ENCODE data around the gene CPXM2. TPM values are rescaled to one million over a fixed set of nuclear protein-coding genes. Genes with fewer than 3 reads are reported as not detected.

The CPXM2 gene
- total and polyA plus RNA-seq, 9 of the 15 experiments (the other 6 are each of a cell fraction or from before 2014, with no cell fraction given): not detected

DNA sequence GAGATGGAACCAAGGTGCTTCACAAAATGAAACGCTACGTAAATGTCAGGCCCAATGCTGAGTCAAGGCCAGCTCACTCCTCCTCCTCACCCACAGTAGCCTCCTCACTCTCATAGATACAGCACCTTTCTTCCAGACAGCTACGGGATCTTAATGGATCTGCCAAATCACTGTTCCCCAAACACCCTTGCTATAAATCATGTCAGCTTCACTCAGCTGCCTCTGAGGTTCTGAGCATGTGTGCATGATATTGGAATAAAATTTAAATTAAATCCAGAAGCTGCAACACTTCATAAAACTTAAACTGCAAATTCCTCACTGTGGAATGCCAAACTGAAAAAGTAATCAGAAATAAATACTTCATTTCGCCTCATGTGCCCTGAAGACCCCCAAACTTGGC is 14.7 kb upstream of the CPXM2 start:
- intact Hi-C loops (cut with micrococcal nuclease) (no loop called here), in situ Hi-C loops (cut with MboI) (no loop called here)
- TF ChIP-seq, protein P1, sequence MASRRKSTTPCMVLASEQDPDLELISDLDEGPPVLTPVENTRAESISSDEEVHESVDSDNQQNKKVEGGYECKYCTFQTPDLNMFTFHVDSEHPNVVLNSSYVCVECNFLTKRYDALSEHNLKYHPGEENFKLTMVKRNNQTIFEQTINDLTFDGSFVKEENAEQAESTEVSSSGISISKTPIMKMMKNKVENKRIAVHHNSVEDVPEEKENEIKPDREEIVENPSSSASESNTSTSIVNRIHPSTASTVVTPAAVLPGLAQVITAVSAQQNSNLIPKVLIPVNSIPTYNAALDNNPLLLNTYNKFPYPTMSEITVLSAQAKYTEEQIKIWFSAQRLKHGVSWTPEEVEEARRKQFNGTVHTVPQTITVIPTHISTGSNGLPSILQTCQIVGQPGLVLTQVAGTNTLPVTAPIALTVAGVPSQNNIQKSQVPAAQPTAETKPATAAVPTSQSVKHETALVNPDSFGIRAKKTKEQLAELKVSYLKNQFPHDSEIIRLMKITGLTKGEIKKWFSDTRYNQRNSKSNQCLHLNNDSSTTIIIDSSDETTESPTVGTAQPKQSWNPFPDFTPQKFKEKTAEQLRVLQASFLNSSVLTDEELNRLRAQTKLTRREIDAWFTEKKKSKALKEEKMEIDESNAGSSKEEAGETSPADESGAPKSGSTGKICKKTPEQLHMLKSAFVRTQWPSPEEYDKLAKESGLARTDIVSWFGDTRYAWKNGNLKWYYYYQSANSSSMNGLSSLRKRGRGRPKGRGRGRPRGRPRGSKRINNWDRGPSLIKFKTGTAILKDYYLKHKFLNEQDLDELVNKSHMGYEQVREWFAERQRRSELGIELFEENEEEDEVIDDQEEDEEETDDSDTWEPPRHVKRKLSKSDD (conservative IDR thresholded peaks at IDR 0.05; ENCODE audit: low read length): no peak
- TF ChIP-seq NR4A1 (CRISPR knock-in tag; IDR thresholded peaks at IDR 0.05) (no peak), NR4A1 (tag; IDR thresholded peaks at IDR 0.05) (no peak), TAF15 (IDR thresholded peaks at IDR 0.05; ENCODE audit: low read depth, low read length) (no peak), STAG1 (CRISPR knock-in tag; IDR thresholded peaks at IDR 0.05; ENCODE audit: borderline replicate concordance) (no peak), C11orf30 (IDR thresholded peaks at IDR 0.05; ENCODE audit: low read depth) (no peak), RBM15 (IDR thresholded peaks at IDR 0.05; ENCODE audit: insufficient read depth, low read length) (no peak), U2AF2 (optimal IDR thresholded peaks at IDR 0.05; ENCODE audit: low read depth, low read length) (no peak)
- TF ChIP-seq, protein P2, sequence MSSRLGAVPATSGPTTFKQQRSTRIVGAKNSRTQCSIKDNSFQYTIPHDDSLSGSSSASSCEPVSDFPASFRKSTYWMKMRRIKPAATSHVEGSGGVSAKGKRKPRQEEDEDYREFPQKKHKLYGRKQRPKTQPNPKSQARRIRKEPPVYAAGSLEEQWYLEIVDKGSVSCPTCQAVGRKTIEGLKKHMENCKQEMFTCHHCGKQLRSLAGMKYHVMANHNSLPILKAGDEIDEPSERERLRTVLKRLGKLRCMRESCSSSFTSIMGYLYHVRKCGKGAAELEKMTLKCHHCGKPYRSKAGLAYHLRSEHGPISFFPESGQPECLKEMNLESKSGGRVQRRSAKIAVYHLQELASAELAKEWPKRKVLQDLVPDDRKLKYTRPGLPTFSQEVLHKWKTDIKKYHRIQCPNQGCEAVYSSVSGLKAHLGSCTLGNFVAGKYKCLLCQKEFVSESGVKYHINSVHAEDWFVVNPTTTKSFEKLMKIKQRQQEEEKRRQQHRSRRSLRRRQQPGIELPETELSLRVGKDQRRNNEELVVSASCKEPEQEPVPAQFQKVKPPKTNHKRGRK (tag; IDR thresholded peaks at IDR 0.05): no peak
- ChIA-PET CTCF (ENCODE audit: low intra/inter-chr PET ratio) (no interaction called here), POLR2A (no interaction called here)
- Histone ChIP-seq H3K36me3 (ENCODE audit: control insufficient read depth, insufficient read depth, low read length) (no peaks in the 10 kb centered on the region), H3K27ac (ENCODE audit: extremely low read depth, low read depth, low read length) (no peak overlapping the region), H3K4me3 (no peak overlapping the region), H3K4me1 (replicated peaks in 1 of 2; ENCODE audit: control insufficient read depth in 2 of 2, insufficient read depth in 2 of 2, low read length in 2 of 2) (no peaks in the 10 kb centered on the region), H3K9ac (ENCODE audit: insufficient read depth in 1 of 2, low read depth in 2 of 2, low read length in 2 of 2) (no peak overlapping the region), H2AFZ (ENCODE audit: low read depth, low read length) (no peak overlapping the region), H3K9me1 (ENCODE audit: control insufficient read depth, insufficient read depth, low read length) (no peaks in the 10 kb centered on the region), H3K9me3 (replicated peaks; ENCODE audit: control insufficient read depth, insufficient read depth, low read depth, low read length) (no peaks in the 10 kb centered on the region), H4K20me1 (replicated peaks; ENCODE audit: control insufficient read depth, insufficient read depth, low read length) (no peaks in the 10 kb centered on the region), H3K79me2 (ENCODE audit: control insufficient read depth, insufficient read depth, low read length) (no peaks in the 10 kb centered on the region), H3K4me2 (ENCODE audit: insufficient read depth, low read length) (no peak overlapping the region), H3K27me3 (ENCODE audit: control insufficient read depth in 2 of 2, insufficient read depth in 2 of 2, low read length in 2 of 2) (no peaks in the 10 kb centered on the region)
- FAIRE-seq (no peak), ATAC-seq (no peak), DNase-seq (ENCODE audit: extremely low read depth in 1 of 4, low spot score in 3 of 4) (no peak)
- WGBS (ENCODE audit: insufficient coverage, low coverage, missing lambda C conversion rate): 0% methylated on average over 2 of the region's 4 CpGs
- no TSS peak for BruUV-seq (replicated peaks)

Data from K562 (cell line).